HCT116 (cell line): ENCODE measurements around the gene CSNK2B. TPM values are rescaled to one million over a fixed set of nuclear protein-coding genes. Genes with fewer than 3 reads are reported as not detected.

ENCODE experiments used
- ATAC-seq: fragments of 200-7000 bp; cut with Tn5 transposase; 2 replicates; pipeline ENCODE4 v1.9.1; 2020; ENCODE audit warnings: mild to moderate bottlenecking, moderate library complexity
- BruUV-seq: library from RNA; stranded (reverse); fragments of 400-500 nt; replicated peaks from 2 replicates; lab custom pipeline; 2021; lab: Mats Ljungman, UMichigan
- CTCF ChIA-PET: fragments of 300-600 bp; sonication (Branson Sonifier 250); formaldehyde crosslinking; loops from one replicate; lab custom pipeline; 2021; ENCODE audit warnings: antibody characterized with exemption; lab: Charles Lee
- POLR2A ChIA-PET: fragments of 300-600, 350-600 bp; sonication (Branson Sonifier 250); formaldehyde crosslinking; loops from one replicate; lab custom pipeline; 2021; ENCODE audit warnings: antibody characterized with exemption; lab: Charles Lee
- RAD21 ChIA-PET, 2 experiments: fragments of 300-600 bp; sonication (Branson Sonifier 250); formaldehyde crosslinking; loops; one replicate each; lab custom pipeline; 2023; ENCODE audit warnings: low total read pairs in 2 of 2; ENCODE audit not compliant: uncharacterized antibody in 2 of 2, unreplicated experiment in 2 of 2, low non-redundant PET in 1 of 2; lab: Charles Lee
- DNase-seq: peaks from one replicate; pipeline ENCODE4 v3.0.0-alpha.2; 2010; ENCODE audit warnings: low read depth, low spot score
- H2AFZ ChIP-seq: fragments of 200-600 bp; shearing (Covaris generic), sonication (generic); 2 replicates; pipeline ENCODE4 v1.6.1; 2017; ENCODE audit warnings: low read depth, mixed run types, mixed read lengths, antibody characterized with exemption, low read length; ENCODE audit not compliant: poor library complexity, severe bottlenecking
- H3K27ac ChIP-seq: 2 replicates; pipeline ENCODE4 v1.5.1; 2012; ENCODE audit warnings: low read depth, low read length
- H3K27me3 ChIP-seq: fragments of 200-600 bp; sonication (generic); 2 replicates; pipeline ENCODE4 v1.6.1; 2016; ENCODE audit warnings: mixed run types, low read length, mixed read lengths; ENCODE audit not compliant: insufficient read depth
- H3K36me3 ChIP-seq, 2 experiments: fragments of 200-500 bp in 1 of 2; fragments of 200-600 bp in 1 of 2; sonication (Bioruptor generic) in 1 of 2; sonication (generic) in 1 of 2; 2 replicates each; pipeline versions ENCODE4 v1.5.1 to v1.6.1; 2014 to 2016; ENCODE audit warnings: low read length in 2 of 2, inconsistent platforms in 1 of 2, mixed read lengths in 1 of 2, mixed run types in 1 of 2; ENCODE audit not compliant: insufficient read depth in 2 of 2, control insufficient read depth in 1 of 2
- H3K4me1 ChIP-seq, 2 experiments: fragments of 200-600 bp in 1 of 2; sonication (generic) in 1 of 2; 2 replicates each; pipeline versions ENCODE4 v1.5.1 to v1.6.1; 2012 to 2017; ENCODE audit warnings: low read length in 2 of 2, inconsistent platforms in 1 of 2, mild to moderate bottlenecking in 1 of 2, mixed read lengths in 1 of 2, mixed run types in 1 of 2, moderate library complexity in 1 of 2; ENCODE audit not compliant: insufficient read depth in 2 of 2, control insufficient read depth in 1 of 2
- H3K4me2 ChIP-seq: fragments of 200-600 bp; sonication (generic); 2 replicates; pipeline ENCODE4 v1.6.1; 2017; ENCODE audit warnings: mixed run types, low read length, mixed read lengths
- H3K4me3 ChIP-seq, 2 experiments: fragments of 200-600 bp in 1 of 2; sonication (generic) in 1 of 2; replicated peaks in 1 of 2; 2 replicates each; pipeline ENCODE4 v1.5.1; 2011 to 2016; ENCODE audit warnings: low read length in 2 of 2, control low read depth in 1 of 2, low read depth in 1 of 2, mild to moderate bottlenecking in 1 of 2, mixed read lengths in 1 of 2, mixed run types in 1 of 2
- H3K79me2 ChIP-seq: fragments of 200-600 bp; sonication (generic); 2 replicates; pipeline ENCODE4 v1.6.1; 2017; ENCODE audit warnings: mild to moderate bottlenecking, mixed run types, low read length, moderate library complexity, mixed read lengths; ENCODE audit not compliant: insufficient read depth
- H3K9ac ChIP-seq: fragments of 200-600 bp; sonication (generic); 2 replicates; pipeline ENCODE4 v1.6.1; 2016; ENCODE audit warnings: low read length, mixed read lengths
- H3K9me2 ChIP-seq: fragments of 200-600 bp; sonication (generic), shearing (Covaris generic); 2 replicates; pipeline ENCODE4 v1.6.1; 2017; ENCODE audit warnings: mixed run types, mild to moderate bottlenecking, moderate library complexity; ENCODE audit not compliant: insufficient read depth
- H3K9me3 ChIP-seq, 2 experiments: fragments of 200-500 bp in 1 of 2; fragments of 200-600 bp in 1 of 2; sonication (Bioruptor generic) in 1 of 2; sonication (generic) in 1 of 2; 2 replicates each; pipeline ENCODE4 v1.6.1; 2014 to 2017; ENCODE audit warnings: low read length in 2 of 2, mixed read lengths in 2 of 2, inconsistent platforms in 1 of 2, low read depth in 1 of 2, mild to moderate bottlenecking in 1 of 2, mixed run types in 1 of 2, moderate library complexity in 1 of 2; ENCODE audit not compliant: control insufficient read depth in 1 of 2, insufficient read depth in 1 of 2
- H4K20me1 ChIP-seq: fragments of 200-600 bp; sonication (generic), shearing (Covaris generic); 2 replicates; pipeline ENCODE4 v1.6.1; 2017; ENCODE audit warnings: mixed run types, mild to moderate bottlenecking, moderate library complexity; ENCODE audit not compliant: insufficient read depth
- CBX3 ChIP-seq: IDR thresholded peaks from 2 replicates; pipeline ENCODE4 v1.6.1; 2012; ENCODE audit warnings: low read depth
- CEBPB ChIP-seq: IDR thresholded peaks from 2 replicates; pipeline ENCODE4 v1.6.1; 2012; ENCODE audit warnings: low read depth
- ELF1 ChIP-seq: IDR thresholded peaks from 2 replicates; pipeline ENCODE4 v1.6.1; 2012; ENCODE audit warnings: low read depth, borderline replicate concordance
- JUND ChIP-seq: IDR thresholded peaks from 2 replicates; pipeline ENCODE4 v1.6.1; 2012
- SP1 ChIP-seq: IDR thresholded peaks from 2 replicates; pipeline ENCODE4 v1.6.1; 2012; ENCODE audit warnings: low read depth
- SRF ChIP-seq: IDR thresholded peaks from 2 replicates; pipeline ENCODE4 v1.6.1; 2012; ENCODE audit warnings: low read depth
- intact Hi-C: fragments of 100-400 bp; cut with micrococcal nuclease; formaldehyde crosslinking; loops from 2 replicates; pipeline ENCODE4 v1.10.0; 2022
- total RNA-seq: library from RNA; stranded (reverse); gene quantifications from one replicate; pipeline ENCODE4 v1.2.1, GENCODE V29; 2021; ENCODE audit not compliant: unreplicated experiment
- TF ChIP-seq, protein P1 (sequence below): IDR thresholded peaks from 2 replicates; pipeline ENCODE4 v1.6.1; 2011; ENCODE audit warnings: mild to moderate bottlenecking, low read length, moderate library complexity; ENCODE audit not compliant: insufficient replicate concordance; ENCODE audit errors: extremely low read depth
- TF ChIP-seq, protein P2 (sequence below): IDR thresholded peaks from 2 replicates; pipeline ENCODE4 v1.6.1; 2012
- TF ChIP-seq, protein P3 (sequence below): IDR thresholded peaks from 2 replicates; pipeline ENCODE4 v1.6.1; 2012

CSNK2B gene
- total RNA-seq, 1 experiment from 2014 or later, result 210 TPM

DNA sequence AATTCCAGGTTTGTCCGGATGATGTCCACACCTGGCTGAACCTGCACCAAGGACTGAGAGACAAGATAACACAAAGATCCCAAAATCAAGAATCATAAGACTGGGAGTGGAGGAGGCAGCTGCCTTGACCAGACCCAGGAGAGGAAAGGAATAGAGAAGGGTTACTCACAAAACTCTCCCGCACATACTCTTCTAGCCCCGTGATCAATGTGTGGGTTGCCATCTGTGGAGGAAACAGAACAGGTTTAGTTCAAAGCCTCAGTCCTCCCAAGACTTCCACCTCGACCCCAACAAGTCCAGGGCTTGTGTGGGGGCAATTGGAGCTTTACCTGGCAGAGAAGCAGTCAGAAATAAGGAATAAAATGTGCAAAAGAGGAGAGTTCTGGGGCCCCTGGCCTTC, 24.5 kb upstream of the CSNK2B start:
- Histone ChIP-seq H3K4me2 (no peak overlapping the region), H3K9me2 (no peaks in the 10 kb centered on the region), H3K4me1 (no peaks in the 10 kb centered on the region), H3K27ac (no peak overlapping the region)
- intact Hi-C loops, result no loop called here
- TF ChIP-seq, protein P1, sequence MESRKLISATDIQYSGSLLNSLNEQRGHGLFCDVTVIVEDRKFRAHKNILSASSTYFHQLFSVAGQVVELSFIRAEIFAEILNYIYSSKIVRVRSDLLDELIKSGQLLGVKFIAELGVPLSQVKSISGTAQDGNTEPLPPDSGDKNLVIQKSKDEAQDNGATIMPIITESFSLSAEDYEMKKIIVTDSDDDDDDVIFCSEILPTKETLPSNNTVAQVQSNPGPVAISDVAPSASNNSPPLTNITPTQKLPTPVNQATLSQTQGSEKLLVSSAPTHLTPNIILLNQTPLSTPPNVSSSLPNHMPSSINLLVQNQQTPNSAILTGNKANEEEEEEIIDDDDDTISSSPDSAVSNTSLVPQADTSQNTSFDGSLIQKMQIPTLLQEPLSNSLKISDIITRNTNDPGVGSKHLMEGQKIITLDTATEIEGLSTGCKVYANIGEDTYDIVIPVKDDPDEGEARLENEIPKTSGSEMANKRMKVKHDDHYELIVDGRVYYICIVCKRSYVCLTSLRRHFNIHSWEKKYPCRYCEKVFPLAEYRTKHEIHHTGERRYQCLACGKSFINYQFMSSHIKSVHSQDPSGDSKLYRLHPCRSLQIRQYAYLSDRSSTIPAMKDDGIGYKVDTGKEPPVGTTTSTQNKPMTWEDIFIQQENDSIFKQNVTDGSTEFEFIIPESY, result no peak
- TF ChIP-seq, protein P2, sequence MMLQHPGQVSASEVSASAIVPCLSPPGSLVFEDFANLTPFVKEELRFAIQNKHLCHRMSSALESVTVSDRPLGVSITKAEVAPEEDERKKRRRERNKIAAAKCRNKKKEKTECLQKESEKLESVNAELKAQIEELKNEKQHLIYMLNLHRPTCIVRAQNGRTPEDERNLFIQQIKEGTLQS, result no peak
- no peak for TF ChIP-seq JUND
- TF ChIP-seq CEBPB, result no peak
- TF ChIP-seq, protein P3, sequence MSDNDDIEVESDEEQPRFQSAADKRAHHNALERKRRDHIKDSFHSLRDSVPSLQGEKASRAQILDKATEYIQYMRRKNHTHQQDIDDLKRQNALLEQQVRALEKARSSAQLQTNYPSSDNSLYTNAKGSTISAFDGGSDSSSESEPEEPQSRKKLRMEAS, result no peak
- TF ChIP-seq ELF1, result no peak
- TF ChIP-seq SP1, result no peak
- no peak for TF ChIP-seq SRF
- TF ChIP-seq CBX3, result no peak
- TF ChIP-seq, all 23 proteins: peak for 0
- Histone ChIP-seq H3K36me3 (peaks cover 46 to 53% of the 10 kb centered on the region in 2 experiments; a peak in 3 of 4 replicates), H2AFZ (no peak overlapping the region), H3K9ac (no peak overlapping the region), H3K79me2 (peaks cover 4% of the 10 kb centered on the region; the same call in 1 of the 2 replicates), H3K27me3 (no peaks in the 10 kb centered on the region), H3K9me3 (no peaks in the 10 kb centered on the region), H4K20me1 (no peaks in the 10 kb centered on the region), H3K4me3 (no peak overlapping the region)
- RAD21 ChIA-PET, result no interaction called here
- DNase-seq, result no peak
- CTCF ChIA-PET, result no interaction called here
- ATAC-seq, result no peak
- POLR2A ChIA-PET, result no interaction called here
- no TSS peak for BruUV-seq
